GM12891 (cell line): ENCODE results near the gene GNG2.

Experiments used
- POLR2A ChIP-seq: IDR thresholded peaks from 2 replicates; pipeline ENCODE4 v1.6.1; 2011; ENCODE audit warnings: low read depth, low read length, control low read depth
- POLR2AphosphoS5 ChIP-seq: IDR thresholded peaks from 2 replicates; pipeline ENCODE4 v1.6.1; 2011; ENCODE audit warnings: low read depth, low read length, control low read depth
- TAF1 ChIP-seq: IDR thresholded peaks from 2 replicates; pipeline ENCODE4 v1.6.1; 2011; ENCODE audit warnings: low read depth, low read length, control low read depth

GRCh38 chr14:51895375-51895774 is 35.0 kb downstream of the GNG2 start:
- TF ChIP-seq POLR2A (no peak), TAF1 (no peak), POLR2AphosphoS5 (no peak)
